GM23338 (cell line): ENCODE measurements around the gene MFSD6. TPM values are rescaled to one million over a fixed set of nuclear protein-coding genes. Genes with fewer than 3 reads are reported as not detected.
A peak's percentile ranks its signal among the peaks of the same experiment; 100 is the strongest.

Experiments
- ATAC-seq: fragments of 200-7000 bp; cut with Tn5 transposase; 3 replicates; pipeline ENCODE4 v1.9.1; 2020
- DNase-seq: peaks from one replicate; pipeline ENCODE4 v3.0.0-alpha.2; 2015; ENCODE audit warnings: low spot score
- H2AFZ ChIP-seq: fragments of 200-600 bp; sonication (generic); 2 replicates; pipeline ENCODE4 v1.8.0; 2016; ENCODE audit warnings: antibody characterized with exemption, mild to moderate bottlenecking, moderate library complexity
- H3F3A ChIP-seq: fragments of 200-600 bp; sonication (generic); replicated peaks from 2 replicates; pipeline ENCODE4 v1.8.0; 2017; ENCODE audit warnings: antibody characterized with exemption, mixed run types, low read depth
- H3K27ac ChIP-seq: fragments of 200-600 bp; sonication (generic); 2 replicates; pipeline ENCODE4 v1.6.1; 2016; ENCODE audit warnings: low read depth
- H3K27me3 ChIP-seq: fragments of 200-600 bp; sonication (generic); 2 replicates; pipeline ENCODE4 v1.8.0; 2016; ENCODE audit warnings: mild to moderate bottlenecking, mixed run types, moderate library complexity; ENCODE audit not compliant: insufficient read depth
- H3K36me3 ChIP-seq: fragments of 200-600 bp; sonication (generic); 2 replicates; pipeline ENCODE4 v1.8.0; 2016; ENCODE audit warnings: mild to moderate bottlenecking; ENCODE audit not compliant: insufficient read depth
- H3K4me1 ChIP-seq: fragments of 200-600 bp; sonication (generic); 2 replicates; pipeline ENCODE4 v1.8.0; 2016; ENCODE audit warnings: mild to moderate bottlenecking, moderate library complexity; ENCODE audit not compliant: insufficient read depth
- H3K4me2 ChIP-seq: fragments of 200-600 bp; sonication (generic); 2 replicates; pipeline ENCODE4 v1.7.1; 2017; ENCODE audit warnings: mixed run types
- H3K4me3 ChIP-seq: fragments of 200-600 bp; sonication (generic); 2 replicates; pipeline ENCODE4 v1.6.1; 2016; ENCODE audit warnings: mixed run types
- H3K79me2 ChIP-seq: fragments of 200-600 bp; sonication (generic); replicated peaks from 2 replicates; pipeline ENCODE4 v1.8.0; 2017; ENCODE audit warnings: mild to moderate bottlenecking; ENCODE audit not compliant: insufficient read depth
- H3K9me2 ChIP-seq: fragments of 200-600 bp; sonication (generic); 2 replicates; pipeline ENCODE4 v1.8.0; 2017; ENCODE audit not compliant: insufficient read depth
- H4K20me1 ChIP-seq: fragments of 200-600 bp; sonication (generic); replicated peaks from 2 replicates; pipeline ENCODE4 v1.8.0; 2017; ENCODE audit warnings: mild to moderate bottlenecking; ENCODE audit not compliant: insufficient read depth
- H3K27ac Mint-ChIP-seq: 2 replicates; pipeline ENCODE4 v1.8.0; 2020; ENCODE audit warnings: inconsistent platforms, mild to moderate bottlenecking, moderate library complexity, mixed read lengths
- H3K27me3 Mint-ChIP-seq: 3 replicates; pipeline ENCODE4 v1.8.0; 2022; ENCODE audit warnings: low read depth, mild to moderate bottlenecking, moderate library complexity, mixed read lengths, inconsistent platforms; ENCODE audit not compliant: insufficient read depth, poor library complexity
- H3K36me3 Mint-ChIP-seq: 3 replicates; pipeline ENCODE4 v1.8.0; 2021; ENCODE audit warnings: low read depth, mild to moderate bottlenecking, inconsistent platforms, moderate library complexity, mixed read lengths
- H3K4me1 Mint-ChIP-seq: 3 replicates; pipeline ENCODE4 v1.8.0; 2020; ENCODE audit warnings: mild to moderate bottlenecking, inconsistent platforms, mixed read lengths
- H3K4me3 Mint-ChIP-seq: 3 replicates; pipeline ENCODE4 v1.8.0; 2021; ENCODE audit warnings: moderate library complexity, mild to moderate bottlenecking, inconsistent platforms, mixed read lengths
- H3K9me3 Mint-ChIP-seq: 3 replicates; pipeline ENCODE4 v1.8.0; 2020; ENCODE audit warnings: moderate library complexity, mild to moderate bottlenecking, inconsistent platforms, mixed read lengths
- CREB1 ChIP-seq: fragments of 250-450 bp; sonication (Bioruptor Pico); IDR thresholded peaks from 2 replicates; pipeline ENCODE4 v1.5.0; 2020; ENCODE audit warnings: low read depth, mild to moderate bottlenecking, moderate library complexity
- EZH2 ChIP-seq: fragments of 200-600 bp; sonication (generic); IDR thresholded peaks from one replicate; pipeline ENCODE4 v1.8.0; 2017; ENCODE audit warnings: antibody characterized with exemption, mild to moderate bottlenecking, low read depth; ENCODE audit not compliant: unreplicated experiment
- EZH2phosphoT487 ChIP-seq: fragments of 200-600 bp; sonication (generic); IDR thresholded peaks from one replicate; pipeline ENCODE4 v1.8.1; 2018; ENCODE audit warnings: antibody characterized with exemption; ENCODE audit not compliant: unreplicated experiment
- JUNB ChIP-seq: IDR thresholded peaks from one replicate; pipeline ENCODE4 v1.6.1; 2016; ENCODE audit warnings: antibody characterized with exemption; ENCODE audit not compliant: unreplicated experiment
- NANOG ChIP-seq: IDR thresholded peaks from 2 replicates; pipeline ENCODE4 v1.6.1; 2016; ENCODE audit warnings: antibody characterized with exemption, borderline replicate concordance
- POLR2AphosphoS5 ChIP-seq: IDR thresholded peaks from 2 replicates; pipeline ENCODE4 v1.6.1; 2016; ENCODE audit warnings: antibody characterized with exemption, low read depth
- STAT1 ChIP-seq: IDR thresholded peaks from one replicate; pipeline ENCODE4 v1.6.1; 2016; ENCODE audit warnings: antibody characterized with exemption; ENCODE audit not compliant: unreplicated experiment
- ZNF114 ChIP-seq: fragments of 250-450 bp; sonication (Bioruptor Pico); IDR thresholded peaks from 2 replicates; pipeline ENCODE4 v1.5.0; 2020; ENCODE audit warnings: mild to moderate bottlenecking, moderate library complexity
- ZNF331 ChIP-seq: fragments of 250-450 bp; sonication (Bioruptor Pico); IDR thresholded peaks from 2 replicates; pipeline ENCODE4 v1.5.0; 2020; ENCODE audit warnings: low read depth, mild to moderate bottlenecking, moderate library complexity
- polyA plus RNA-seq: library from polyadenylated mRNA; unstranded; fragments of >200 nt; fragmentation: Nextera tagmentation; extraction: Ambion mirVana; gene quantifications from 2 replicates; pipeline ENCODE4 v1.2.1, GENCODE V29; 2016
- total RNA-seq: library from RNA; depleted of rRNA; stranded (reverse); fragments of >200 nt; shearing (Covaris generic); gene quantifications from 2 replicates; pipeline ENCODE4 v1.2.3, GENCODE V29; 2014
- TF ChIP-seq, protein P1 (sequence below): IDR thresholded peaks from 2 replicates; pipeline ENCODE4 v1.6.1; 2016; ENCODE audit warnings: antibody characterized with exemption
- TF ChIP-seq, protein P2 (sequence below): IDR thresholded peaks from one replicate; pipeline ENCODE4 v1.6.1; 2018; ENCODE audit warnings: antibody characterized with exemption; ENCODE audit not compliant: unreplicated experiment
- TF ChIP-seq, protein P3 (sequence below): fragments of 250-450 bp; sonication (Bioruptor Pico); IDR thresholded peaks from 2 replicates; pipeline ENCODE4 v1.5.0; 2020; ENCODE audit warnings: mild to moderate bottlenecking, moderate library complexity
- TF ChIP-seq, protein P4 (sequence below), 2 experiments: fragments of 200-600 bp in 1 of 2; sonication (generic) in 1 of 2; conservative IDR thresholded peaks; 2 replicates each; pipeline versions ENCODE4 v1.5.1 to v1.6.1; 2016 to 2017; ENCODE audit warnings: antibody characterized with exemption in 2 of 2, low read depth in 2 of 2, mild to moderate bottlenecking in 2 of 2, moderate library complexity in 1 of 2

The MFSD6 gene
- total and polyA plus RNA-seq, 2 experiments from 2014 or later = 2.3 to 9.6 TPM

DNA sequence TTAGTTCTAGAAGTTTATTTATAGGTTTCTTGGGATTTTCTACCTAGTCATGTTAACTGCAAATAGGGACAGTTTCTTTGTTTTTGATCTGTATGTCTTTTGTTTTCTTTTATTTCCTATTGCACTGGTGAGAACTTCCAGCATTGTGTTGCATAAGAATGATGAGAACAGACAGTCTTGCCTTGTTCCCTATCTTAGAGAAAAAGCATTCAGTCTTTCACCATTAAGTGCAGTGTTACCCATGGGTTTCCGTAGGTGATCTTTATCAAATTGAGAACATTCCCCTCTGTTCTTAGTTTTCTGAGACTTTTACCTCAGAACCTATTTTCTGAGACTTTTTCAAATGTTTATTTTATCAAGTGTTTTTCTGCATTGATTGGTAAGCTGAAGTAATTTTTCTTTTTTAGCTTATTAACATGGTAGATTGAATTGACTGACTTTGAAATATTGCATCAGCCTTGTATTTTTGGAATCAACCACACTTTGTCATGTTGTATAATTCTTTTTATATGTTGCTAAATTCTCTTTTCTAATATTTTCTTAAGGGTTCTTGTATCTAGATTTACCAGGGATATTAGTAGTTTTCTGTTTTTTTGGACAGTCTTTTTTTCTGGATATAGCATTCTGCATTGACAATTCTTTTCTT is 17.2 kb downstream of the MFSD6 start:
- Mint-ChIP-seq H3K4me3 (no peak overlapping the region), H3K27me3 (no peaks in the 10 kb centered on the region), H3K36me3 (no peaks in the 10 kb centered on the region; the same call in 2 of the 3 replicates), H3K9me3 (peaks cover 3% of the 10 kb centered on the region; the same call in 1 of the 3 replicates), H3K27ac (peak overlapping the region; percentile 30; the same call in 1 of the 2 replicates), H3K4me1 (peaks cover 8% of the 10 kb centered on the region; the same call in 2 of the 3 replicates)
- Histone ChIP-seq H3K27ac (no peak overlapping the region), H3K27me3 (no peaks in the 10 kb centered on the region), H3K9me2 (no peaks in the 10 kb centered on the region), H3K4me2 (no peak overlapping the region), H3F3A (no peaks in the 10 kb centered on the region), H3K4me1 (no peaks in the 10 kb centered on the region), H2AFZ (no peak overlapping the region), H4K20me1 (no peaks in the 10 kb centered on the region), H3K4me3 (no peak overlapping the region), H3K36me3 (no peaks in the 10 kb centered on the region), H3K79me2 (no peaks in the 10 kb centered on the region)
- ATAC-seq = no peak
- DNase-seq = no peak
- TF ChIP-seq, protein P1, sequence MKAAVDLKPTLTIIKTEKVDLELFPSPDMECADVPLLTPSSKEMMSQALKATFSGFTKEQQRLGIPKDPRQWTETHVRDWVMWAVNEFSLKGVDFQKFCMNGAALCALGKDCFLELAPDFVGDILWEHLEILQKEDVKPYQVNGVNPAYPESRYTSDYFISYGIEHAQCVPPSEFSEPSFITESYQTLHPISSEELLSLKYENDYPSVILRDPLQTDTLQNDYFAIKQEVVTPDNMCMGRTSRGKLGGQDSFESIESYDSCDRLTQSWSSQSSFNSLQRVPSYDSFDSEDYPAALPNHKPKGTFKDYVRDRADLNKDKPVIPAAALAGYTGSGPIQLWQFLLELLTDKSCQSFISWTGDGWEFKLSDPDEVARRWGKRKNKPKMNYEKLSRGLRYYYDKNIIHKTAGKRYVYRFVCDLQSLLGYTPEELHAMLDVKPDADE = no peak
- TF ChIP-seq ZNF114 = no peak
- TF ChIP-seq, protein P2, sequence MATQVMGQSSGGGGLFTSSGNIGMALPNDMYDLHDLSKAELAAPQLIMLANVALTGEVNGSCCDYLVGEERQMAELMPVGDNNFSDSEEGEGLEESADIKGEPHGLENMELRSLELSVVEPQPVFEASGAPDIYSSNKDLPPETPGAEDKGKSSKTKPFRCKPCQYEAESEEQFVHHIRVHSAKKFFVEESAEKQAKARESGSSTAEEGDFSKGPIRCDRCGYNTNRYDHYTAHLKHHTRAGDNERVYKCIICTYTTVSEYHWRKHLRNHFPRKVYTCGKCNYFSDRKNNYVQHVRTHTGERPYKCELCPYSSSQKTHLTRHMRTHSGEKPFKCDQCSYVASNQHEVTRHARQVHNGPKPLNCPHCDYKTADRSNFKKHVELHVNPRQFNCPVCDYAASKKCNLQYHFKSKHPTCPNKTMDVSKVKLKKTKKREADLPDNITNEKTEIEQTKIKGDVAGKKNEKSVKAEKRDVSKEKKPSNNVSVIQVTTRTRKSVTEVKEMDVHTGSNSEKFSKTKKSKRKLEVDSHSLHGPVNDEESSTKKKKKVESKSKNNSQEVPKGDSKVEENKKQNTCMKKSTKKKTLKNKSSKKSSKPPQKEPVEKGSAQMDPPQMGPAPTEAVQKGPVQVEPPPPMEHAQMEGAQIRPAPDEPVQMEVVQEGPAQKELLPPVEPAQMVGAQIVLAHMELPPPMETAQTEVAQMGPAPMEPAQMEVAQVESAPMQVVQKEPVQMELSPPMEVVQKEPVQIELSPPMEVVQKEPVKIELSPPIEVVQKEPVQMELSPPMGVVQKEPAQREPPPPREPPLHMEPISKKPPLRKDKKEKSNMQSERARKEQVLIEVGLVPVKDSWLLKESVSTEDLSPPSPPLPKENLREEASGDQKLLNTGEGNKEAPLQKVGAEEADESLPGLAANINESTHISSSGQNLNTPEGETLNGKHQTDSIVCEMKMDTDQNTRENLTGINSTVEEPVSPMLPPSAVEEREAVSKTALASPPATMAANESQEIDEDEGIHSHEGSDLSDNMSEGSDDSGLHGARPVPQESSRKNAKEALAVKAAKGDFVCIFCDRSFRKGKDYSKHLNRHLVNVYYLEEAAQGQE = no peak
- TF ChIP-seq, protein P3, sequence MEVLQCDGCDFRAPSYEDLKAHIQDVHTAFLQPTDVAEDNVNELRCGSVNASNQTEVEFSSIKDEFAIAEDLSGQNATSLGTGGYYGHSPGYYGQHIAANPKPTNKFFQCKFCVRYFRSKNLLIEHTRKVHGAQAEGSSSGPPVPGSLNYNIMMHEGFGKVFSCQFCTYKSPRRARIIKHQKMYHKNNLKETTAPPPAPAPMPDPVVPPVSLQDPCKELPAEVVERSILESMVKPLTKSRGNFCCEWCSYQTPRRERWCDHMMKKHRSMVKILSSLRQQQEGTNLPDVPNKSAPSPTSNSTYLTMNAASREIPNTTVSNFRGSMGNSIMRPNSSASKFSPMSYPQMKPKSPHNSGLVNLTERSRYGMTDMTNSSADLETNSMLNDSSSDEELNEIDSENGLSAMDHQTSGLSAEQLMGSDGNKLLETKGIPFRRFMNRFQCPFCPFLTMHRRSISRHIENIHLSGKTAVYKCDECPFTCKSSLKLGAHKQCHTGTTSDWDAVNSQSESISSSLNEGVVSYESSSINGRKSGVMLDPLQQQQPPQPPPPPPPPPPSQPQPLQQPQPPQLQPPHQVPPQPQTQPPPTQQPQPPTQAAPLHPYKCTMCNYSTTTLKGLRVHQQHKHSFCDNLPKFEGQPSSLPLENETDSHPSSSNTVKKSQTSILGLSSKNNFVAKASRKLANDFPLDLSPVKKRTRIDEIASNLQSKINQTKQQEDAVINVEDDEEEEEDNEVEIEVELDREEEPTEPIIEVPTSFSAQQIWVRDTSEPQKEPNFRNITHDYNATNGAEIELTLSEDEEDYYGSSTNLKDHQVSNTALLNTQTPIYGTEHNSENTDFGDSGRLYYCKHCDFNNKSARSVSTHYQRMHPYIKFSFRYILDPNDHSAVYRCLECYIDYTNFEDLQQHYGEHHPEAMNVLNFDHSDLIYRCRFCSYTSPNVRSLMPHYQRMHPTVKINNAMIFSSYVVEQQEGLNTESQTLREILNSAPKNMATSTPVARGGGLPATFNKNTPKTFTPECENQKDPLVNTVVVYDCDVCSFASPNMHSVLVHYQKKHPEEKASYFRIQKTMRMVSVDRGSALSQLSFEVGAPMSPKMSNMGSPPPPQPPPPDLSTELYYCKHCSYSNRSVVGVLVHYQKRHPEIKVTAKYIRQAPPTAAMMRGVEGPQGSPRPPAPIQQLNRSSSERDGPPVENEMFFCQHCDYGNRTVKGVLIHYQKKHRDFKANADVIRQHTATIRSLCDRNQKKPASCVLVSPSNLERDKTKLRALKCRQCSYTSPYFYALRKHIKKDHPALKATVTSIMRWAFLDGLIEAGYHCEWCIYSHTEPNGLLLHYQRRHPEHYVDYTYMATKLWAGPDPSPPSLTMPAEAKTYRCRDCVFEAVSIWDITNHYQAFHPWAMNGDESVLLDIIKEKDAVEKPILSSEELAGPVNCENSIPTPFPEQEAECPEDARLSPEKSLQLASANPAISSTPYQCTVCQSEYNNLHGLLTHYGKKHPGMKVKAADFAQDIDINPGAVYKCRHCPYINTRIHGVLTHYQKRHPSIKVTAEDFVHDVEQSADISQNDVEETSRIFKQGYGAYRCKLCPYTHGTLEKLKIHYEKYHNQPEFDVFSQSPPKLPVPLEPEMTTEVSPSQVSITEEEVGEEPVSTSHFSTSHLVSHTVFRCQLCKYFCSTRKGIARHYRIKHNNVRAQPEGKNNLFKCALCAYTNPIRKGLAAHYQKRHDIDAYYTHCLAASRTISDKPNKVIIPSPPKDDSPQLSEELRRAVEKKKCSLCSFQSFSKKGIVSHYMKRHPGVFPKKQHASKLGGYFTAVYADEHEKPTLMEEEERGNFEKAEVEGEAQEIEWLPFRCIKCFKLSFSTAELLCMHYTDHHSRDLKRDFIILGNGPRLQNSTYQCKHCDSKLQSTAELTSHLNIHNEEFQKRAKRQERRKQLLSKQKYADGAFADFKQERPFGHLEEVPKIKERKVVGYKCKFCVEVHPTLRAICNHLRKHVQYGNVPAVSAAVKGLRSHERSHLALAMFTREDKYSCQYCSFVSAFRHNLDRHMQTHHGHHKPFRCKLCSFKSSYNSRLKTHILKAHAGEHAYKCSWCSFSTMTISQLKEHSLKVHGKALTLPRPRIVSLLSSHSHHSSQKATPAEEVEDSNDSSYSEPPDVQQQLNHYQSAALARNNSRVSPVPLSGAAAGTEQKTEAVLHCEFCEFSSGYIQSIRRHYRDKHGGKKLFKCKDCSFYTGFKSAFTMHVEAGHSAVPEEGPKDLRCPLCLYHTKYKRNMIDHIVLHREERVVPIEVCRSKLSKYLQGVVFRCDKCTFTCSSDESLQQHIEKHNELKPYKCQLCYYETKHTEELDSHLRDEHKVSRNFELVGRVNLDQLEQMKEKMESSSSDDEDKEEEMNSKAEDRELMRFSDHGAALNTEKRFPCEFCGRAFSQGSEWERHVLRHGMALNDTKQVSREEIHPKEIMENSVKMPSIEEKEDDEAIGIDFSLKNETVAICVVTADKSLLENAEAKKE (CRISPR knock-in tag) = no peak
- no peak for TF ChIP-seq EZH2
- TF ChIP-seq POLR2AphosphoS5 = no peak
- no peak for TF ChIP-seq CREB1 (CRISPR knock-in tag)
- TF ChIP-seq JUNB = no peak
- TF ChIP-seq NANOG = no peak
- no peak for TF ChIP-seq EZH2phosphoT487
- TF ChIP-seq ZNF331 = no peak
- TF ChIP-seq, protein P4, sequence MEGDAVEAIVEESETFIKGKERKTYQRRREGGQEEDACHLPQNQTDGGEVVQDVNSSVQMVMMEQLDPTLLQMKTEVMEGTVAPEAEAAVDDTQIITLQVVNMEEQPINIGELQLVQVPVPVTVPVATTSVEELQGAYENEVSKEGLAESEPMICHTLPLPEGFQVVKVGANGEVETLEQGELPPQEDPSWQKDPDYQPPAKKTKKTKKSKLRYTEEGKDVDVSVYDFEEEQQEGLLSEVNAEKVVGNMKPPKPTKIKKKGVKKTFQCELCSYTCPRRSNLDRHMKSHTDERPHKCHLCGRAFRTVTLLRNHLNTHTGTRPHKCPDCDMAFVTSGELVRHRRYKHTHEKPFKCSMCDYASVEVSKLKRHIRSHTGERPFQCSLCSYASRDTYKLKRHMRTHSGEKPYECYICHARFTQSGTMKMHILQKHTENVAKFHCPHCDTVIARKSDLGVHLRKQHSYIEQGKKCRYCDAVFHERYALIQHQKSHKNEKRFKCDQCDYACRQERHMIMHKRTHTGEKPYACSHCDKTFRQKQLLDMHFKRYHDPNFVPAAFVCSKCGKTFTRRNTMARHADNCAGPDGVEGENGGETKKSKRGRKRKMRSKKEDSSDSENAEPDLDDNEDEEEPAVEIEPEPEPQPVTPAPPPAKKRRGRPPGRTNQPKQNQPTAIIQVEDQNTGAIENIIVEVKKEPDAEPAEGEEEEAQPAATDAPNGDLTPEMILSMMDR (conservative IDR thresholded peaks at IDR 0.05; ENCODE audit: low read depth in 2 of 2) = no peak
- no peak for TF ChIP-seq STAT1
